Stimulated activated CD4-positive, alpha-beta T cell treated with anti-CD3 and anti-CD28 coated beads, Interleukin-4, amount 100 ng/mL, for 4 hours (primary cell): ENCODE measurements around the gene ATXN7.

ENCODE experiments used
- DNase-seq, 2 experiments: peaks; one replicate each; pipeline ENCODE4 v3.0.0-alpha.2; 2020

The ATXN7 gene

GRCh38 chr3:63909431-63909830, 45.8 kb downstream of the ATXN7 start:
- no peak for DNase-seq

- no peak for DNase-seq
These were observed 46.3 kb downstream of the ATXN7 start for GRCh38 chr3:63910001-63910400.

- no peak for DNase-seq
These were observed 47.2 kb downstream of the ATXN7 start for GRCh38 chr3:63910891-63911290.

GRCh38 chr3:63911509-63911872, 47.8 kb downstream of the ATXN7 start:
- no peak for DNase-seq

GRCh38 chr3:63911873-63912767, 48.5 kb downstream of the ATXN7 start, which contains the start of gene SCAANT1:
SCAANT1 (minus strand) TSS chr3:63912383.
- DNase-seq, result peak; percentile 78 to 86

- peak; percentile 45 to 52 for DNase-seq
These were observed 49.3 kb downstream of the ATXN7 start for GRCh38 chr3:63912768-63913588.

- no peak for DNase-seq
These were observed 50.6 kb downstream of the ATXN7 start for GRCh38 chr3:63914312-63914711.

GRCh38 chr3:63918321-63918720, 54.7 kb downstream of the ATXN7 start:
- DNase-seq, result no peak

- DNase-seq, result no peak
These were observed 56.3 kb downstream of the ATXN7 start for GRCh38 chr3:63920001-63920400.

GRCh38 chr3:63921741-63922482, 58.2 kb downstream of the ATXN7 start:
- DNase-seq, result no peak

GRCh38 chr3:63922491-63923199, 59.0 kb downstream of the ATXN7 start:
- no peak for DNase-seq

GRCh38 chr3:63926309-63926708, 62.6 kb downstream of the ATXN7 start:
- no peak for DNase-seq

- no peak for DNase-seq
These were observed 64.0 kb downstream of the ATXN7 start for GRCh38 chr3:63927422-63928280.

GRCh38 chr3:63931290-63931689, 67.6 kb downstream of the ATXN7 start:
- DNase-seq, result no peak

- no peak for DNase-seq
These were observed 69.0 kb downstream of the ATXN7 start for GRCh38 chr3:63932509-63933212.

GRCh38 chr3:63933459-63933858, 69.8 kb downstream of the ATXN7 start:
- DNase-seq, result no peak

GRCh38 chr3:63934041-63934866, 70.6 kb downstream of the ATXN7 start:
- DNase-seq, result no peak

- no peak for DNase-seq
These were observed 73.3 kb downstream of the ATXN7 start for GRCh38 chr3:63936925-63937324.

GRCh38 chr3:63937661-63938651, 74.3 kb downstream of the ATXN7 start:
- no peak for DNase-seq
